DMS153 treated with DMSO at 0.1 percent for 48 hours (cell line): ENCODE data around the gene MAGOH.
"Not testable (repeated sequence)": the region's sequence is repeated elsewhere in the genome, so short reads cannot be mapped to it uniquely, and the experiment has no call there.

Experiments
- DNase-seq: peaks from one replicate; lab custom pipeline; 2025; ENCODE audit not compliant: unreplicated experiment; lab: John Stamatoyannopoulos, UW

MAGOH gene

GRCh38 chr1:53241828-53242227, 3.5 kb upstream of the MAGOH start:
- DNase-seq, result no peak

GRCh38 chr1:53237638-53238037, 680 bp downstream of the MAGOH start:
- no peak for DNase-seq

GRCh38 chr1:53220962-53221286, 17.4 kb downstream of the MAGOH start:
- no peak for DNase-seq

GRCh38 chr1:53220171-53220961, 18.0 kb downstream of the MAGOH start, which contains the start of gene CZIB:
CZIB (minus strand) TSS chr1:53220634; CDS start chr1:53220575, 59 bp downstream.
- peak; percentile 77 for DNase-seq

- DNase-seq, result no peak
Observed at GRCh38 chr1:53219711-53220110, 18.6 kb downstream of the MAGOH start.

GRCh38 chr1:53218201-53218600, 20.1 kb downstream of the MAGOH start:
- no peak for DNase-seq

GRCh38 chr1:53214376-53214940, 23.9 kb downstream of the MAGOH start:
- DNase-seq, result no peak

GRCh38 chr1:53210954-53211353, 27.4 kb downstream of the MAGOH start:
- no peak for DNase-seq

- no peak for DNase-seq
Observed at GRCh38 chr1:53210352-53210751, 28.0 kb downstream of the MAGOH start.

GRCh38 chr1:53207726-53208125, 30.6 kb downstream of the MAGOH start:
- DNase-seq, result no peak

- no peak for DNase-seq
Observed at GRCh38 chr1:53206735-53207379, 31.5 kb downstream of the MAGOH start.

- not testable (repeated sequence) for DNase-seq
Observed at GRCh38 chr1:53206083-53206685, 32.1 kb downstream of the MAGOH start.

GRCh38 chr1:53205496-53205895, 32.8 kb downstream of the MAGOH start:
- DNase-seq, result not testable (repeated sequence)

- DNase-seq, result no peak
Observed at GRCh38 chr1:53203466-53203865, 34.9 kb downstream of the MAGOH start.

GRCh38 chr1:53198241-53198651, 40.1 kb downstream of the MAGOH start:
- no peak for DNase-seq

- DNase-seq, result no peak
Observed at GRCh38 chr1:53197291-53198200, 40.8 kb downstream of the MAGOH start.

- peak; percentile 93 for DNase-seq
Observed at GRCh38 chr1:53196485-53197290, 41.6 kb downstream of the MAGOH start, which contains the start of gene CPT2. CPT2 (plus strand) TSS chr1:53196824; CDS start chr1:53196944, 120 bp downstream.

- no peak for DNase-seq
Observed at GRCh38 chr1:53196017-53196484, 42.3 kb downstream of the MAGOH start.

GRCh38 chr1:53195246-53196016, 42.9 kb downstream of the MAGOH start:
- no peak for DNase-seq
